ENCODE measurements around the gene APP.
"Not testable (repeated sequence)": the region's sequence is repeated elsewhere in the genome, so short reads cannot be mapped to it uniquely, and the experiment has no call there.

Gene APP

DNA sequence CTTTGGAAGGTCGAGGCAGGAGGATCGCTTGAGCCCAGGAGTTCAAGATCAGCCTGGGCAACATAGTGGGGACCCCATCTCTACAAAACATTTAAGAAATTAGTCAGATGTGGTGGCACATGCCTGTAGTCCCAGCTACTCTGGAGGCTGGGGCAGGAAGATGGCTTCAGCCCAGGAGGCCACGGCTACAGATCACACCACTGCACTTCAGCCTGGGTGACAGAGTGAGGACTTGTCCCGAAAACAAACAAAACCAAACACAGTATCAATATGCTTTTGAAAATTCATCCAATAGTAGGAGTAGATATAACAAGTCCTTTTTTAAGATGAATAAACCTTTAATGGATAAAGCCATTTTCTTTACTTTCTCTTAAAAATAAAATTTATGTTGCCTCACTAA lies 8.5 kb downstream of the APP start:
- no peak for DNase-seq

DNA sequence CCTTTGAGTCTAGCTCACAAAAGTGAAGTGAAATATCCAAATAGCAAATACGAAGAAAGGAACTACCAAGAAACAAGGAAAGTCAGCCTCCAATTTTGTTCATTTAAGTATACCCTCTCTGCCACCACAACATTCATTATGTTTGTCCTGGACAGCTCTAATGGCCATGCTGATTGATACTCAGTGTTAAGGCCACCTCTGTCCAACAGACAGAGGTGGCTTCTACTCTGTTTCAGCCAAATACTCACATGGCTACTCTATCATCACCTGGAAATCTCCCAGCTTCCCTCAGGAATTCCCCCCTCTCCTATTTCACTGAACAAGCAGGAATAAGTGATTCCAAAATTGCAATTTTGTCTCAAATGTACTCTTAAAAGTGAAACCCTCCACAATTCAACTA lies 10.7 kb downstream of the APP start:
- DNase-seq, result no peak

- DNase-seq, result no peak
Measured at GRCh38 chr21:26157801-26158200, 12.8 kb downstream of the APP start.

- no peak for DNase-seq
Measured at GRCh38 chr21:26154753-26155152, 15.8 kb downstream of the APP start.

- DNase-seq, result no peak
Measured at GRCh38 chr21:26153758-26154157, 16.8 kb downstream of the APP start.

GRCh38 chr21:26148840-26149354 lies 21.7 kb downstream of the APP start:
- no peak for DNase-seq

- no peak for DNase-seq
Measured at GRCh38 chr21:26148071-26148839, 22.3 kb downstream of the APP start.

DNA sequence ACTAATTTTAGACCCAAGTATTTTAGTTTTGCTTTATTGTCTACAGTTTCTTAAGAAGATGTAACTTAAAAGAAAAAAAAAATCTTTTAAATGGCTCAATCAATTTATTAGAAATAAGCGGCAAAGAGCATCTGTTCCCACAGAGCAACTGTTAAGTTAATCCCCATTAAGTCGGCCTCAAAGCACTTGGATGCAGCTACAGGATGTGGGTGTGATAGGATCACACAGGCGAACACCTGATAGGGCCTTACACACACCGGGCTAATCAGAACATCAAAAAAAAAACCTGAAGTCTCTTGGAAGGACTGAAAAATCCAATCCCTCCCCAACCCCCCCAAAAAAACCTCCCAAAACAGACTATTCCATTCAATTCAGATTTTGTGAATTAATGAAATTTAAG lies 23.0 kb downstream of the APP start:
- DNase-seq, result no peak

DNA sequence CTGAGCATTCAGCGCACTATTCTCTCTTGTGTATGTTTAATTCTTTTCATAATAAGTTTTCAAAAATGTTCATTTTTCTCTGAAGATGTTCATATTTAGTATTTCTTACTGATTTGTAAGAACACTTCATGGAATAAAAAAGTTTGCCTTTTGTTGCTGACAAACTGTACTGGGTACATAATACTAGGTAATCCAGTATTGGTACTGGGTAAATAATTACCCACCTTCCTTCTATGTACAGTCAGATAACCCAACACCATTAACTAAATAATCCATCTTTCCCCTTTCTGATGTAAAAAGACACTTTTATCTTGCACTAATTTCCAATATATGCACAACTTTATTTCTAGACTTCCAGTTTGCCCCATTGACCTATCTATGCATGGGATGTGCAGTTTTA lies 23.9 kb downstream of the APP start:
- no peak for DNase-seq

DNA sequence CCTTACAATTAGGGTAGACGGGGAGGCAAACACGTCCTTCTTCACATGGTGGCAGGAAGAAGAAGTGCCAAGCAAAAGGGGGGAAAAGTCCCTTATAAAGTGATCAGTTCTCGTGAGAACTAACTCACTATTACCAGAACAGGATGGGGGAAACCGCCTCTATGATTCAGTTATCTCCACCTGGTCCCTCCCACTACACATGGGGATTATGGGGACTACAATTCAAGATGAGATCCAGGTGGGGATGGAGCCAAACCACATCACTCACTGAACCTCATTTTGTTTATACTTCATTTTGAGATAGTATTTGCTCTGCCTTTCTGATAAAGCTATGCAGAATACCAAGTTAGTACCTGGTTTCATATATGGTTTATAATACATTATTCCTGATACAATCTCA lies 26.5 kb downstream of the APP start:
- DNase-seq, result no peak

DNA sequence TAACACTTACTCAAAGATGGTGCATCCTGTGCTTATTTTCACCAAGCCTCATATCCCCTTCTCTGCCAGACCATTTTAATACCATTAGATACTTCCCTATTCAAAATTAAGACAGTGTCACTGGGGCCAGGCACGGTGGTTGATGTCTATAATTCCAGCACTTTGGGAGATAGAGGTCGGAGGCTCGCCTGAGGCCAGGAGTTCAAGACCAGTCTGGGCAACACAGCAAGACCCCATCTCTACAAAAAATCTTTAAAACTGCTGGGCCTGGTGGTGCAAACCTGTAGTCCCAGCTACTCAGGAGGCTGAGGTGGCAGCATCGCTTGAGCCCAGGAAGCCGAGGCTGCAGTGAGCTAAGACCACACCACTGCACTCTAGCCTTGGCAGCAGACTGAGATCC lies 28.2 kb downstream of the APP start:
- no peak for DNase-seq

DNA sequence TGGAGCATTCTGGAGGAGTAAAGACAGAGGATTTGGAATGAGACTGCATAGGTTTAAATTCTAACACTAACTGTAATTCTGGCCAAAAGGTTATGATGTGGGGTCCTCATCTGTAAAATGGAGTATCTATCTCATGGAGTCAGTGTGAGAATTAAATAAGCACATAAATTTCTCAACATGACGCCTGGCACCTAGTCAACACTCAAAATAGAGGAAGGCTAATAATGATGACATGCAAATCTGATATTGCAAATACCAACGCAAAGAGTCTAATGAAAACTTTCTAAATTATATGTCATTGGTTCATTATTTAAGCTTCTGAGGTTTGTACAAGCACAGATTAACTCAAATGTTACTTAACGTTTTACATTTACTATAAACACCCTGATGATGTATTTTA lies 29.6 kb downstream of the APP start:
- DNase-seq, result no peak

- DNase-seq, result peak; percentile 77
Measured at GRCh38 chr21:26140164-26140579, 30.4 kb downstream of the APP start.

DNA sequence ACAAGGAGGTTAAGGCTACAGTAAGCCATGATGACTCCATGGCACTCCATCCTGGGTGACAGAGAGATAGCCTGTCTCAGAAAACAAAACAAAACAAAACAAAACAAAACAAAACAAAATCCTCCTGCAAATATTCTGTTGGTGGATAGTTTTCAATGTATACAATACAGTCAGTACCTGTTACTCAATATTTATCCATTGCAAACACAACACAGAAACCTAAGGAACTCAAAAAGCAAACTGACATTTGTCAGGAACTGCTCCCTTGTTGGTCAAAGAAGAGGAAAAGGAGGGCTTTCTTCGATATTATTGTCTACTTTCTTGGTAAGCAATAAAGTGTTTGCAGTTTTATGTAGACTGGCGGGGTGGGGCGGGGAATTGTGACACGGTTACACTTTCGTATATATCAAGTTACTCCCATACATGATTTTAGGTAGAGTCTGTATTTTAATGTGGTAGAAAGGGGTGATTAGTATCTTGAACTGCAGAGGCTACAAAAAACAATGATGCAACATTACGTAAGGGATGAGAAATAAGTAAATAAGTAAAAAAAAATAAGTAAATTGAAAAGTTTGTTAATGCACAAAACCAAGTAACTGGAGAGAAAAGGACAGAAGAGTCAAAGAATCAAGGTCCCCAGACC lies 31.8 kb downstream of the APP start:
- DNase-seq, result no peak

DNA sequence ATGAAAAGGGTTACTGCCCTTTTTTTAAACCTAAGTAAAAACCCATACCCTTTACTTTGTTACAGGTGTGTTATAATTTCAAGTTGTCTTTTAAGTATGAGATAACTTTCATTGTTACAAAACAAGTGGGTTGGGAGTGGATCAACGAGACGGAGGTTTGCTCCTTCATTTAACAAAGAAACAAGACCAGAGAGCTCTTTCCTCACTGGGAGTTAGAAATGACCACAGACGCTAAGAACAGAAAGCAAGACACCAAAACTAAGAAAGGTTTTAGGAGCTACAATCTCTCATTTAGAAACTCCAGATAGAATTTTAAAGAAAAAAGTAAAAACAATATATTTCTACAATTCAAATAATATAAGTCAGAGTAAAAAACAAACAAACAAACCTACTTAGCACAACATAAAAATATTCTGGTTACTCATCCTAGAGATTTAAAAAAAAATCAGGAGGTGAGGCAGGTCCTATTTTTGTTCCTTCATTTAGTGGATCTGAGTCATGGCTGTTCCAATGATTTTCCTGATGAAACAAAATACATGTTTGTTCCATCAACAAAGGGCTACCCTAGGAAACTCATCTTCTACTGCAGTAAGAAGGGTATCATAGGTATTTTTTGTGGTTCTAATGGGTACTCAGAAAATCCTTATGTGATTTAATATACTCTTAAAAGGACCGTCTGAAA lies 33.0 kb downstream of the APP start:
- DNase-seq, result no peak

GRCh38 chr21:26136671-26137070 lies 33.9 kb downstream of the APP start:
- no peak for DNase-seq

GRCh38 chr21:26135520-26135919 lies 35.0 kb downstream of the APP start:
- no peak for DNase-seq

- DNase-seq, result no peak
Measured at GRCh38 chr21:26131554-26131953, 39.0 kb downstream of the APP start.

DNA sequence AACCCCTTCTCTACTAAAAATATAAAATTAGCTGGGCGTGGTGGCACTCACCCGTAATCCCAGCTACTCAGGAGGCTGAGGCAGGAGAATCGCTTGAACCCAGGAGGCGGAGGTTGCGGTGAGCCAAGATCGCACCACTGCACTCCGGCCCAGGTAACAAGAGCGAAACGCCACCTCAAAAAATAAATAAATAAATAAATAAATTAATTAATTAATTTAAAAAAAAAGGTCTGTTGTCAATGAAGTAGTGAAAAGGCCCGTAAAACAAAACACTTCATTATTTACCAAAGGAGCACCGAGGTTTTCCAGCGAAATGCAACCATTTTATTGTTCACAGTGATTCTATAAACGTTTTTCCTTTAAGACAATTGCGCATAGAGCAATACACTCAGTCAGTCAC lies 39.5 kb downstream of the APP start:
- DNase-seq, result not testable (repeated sequence)

DNA sequence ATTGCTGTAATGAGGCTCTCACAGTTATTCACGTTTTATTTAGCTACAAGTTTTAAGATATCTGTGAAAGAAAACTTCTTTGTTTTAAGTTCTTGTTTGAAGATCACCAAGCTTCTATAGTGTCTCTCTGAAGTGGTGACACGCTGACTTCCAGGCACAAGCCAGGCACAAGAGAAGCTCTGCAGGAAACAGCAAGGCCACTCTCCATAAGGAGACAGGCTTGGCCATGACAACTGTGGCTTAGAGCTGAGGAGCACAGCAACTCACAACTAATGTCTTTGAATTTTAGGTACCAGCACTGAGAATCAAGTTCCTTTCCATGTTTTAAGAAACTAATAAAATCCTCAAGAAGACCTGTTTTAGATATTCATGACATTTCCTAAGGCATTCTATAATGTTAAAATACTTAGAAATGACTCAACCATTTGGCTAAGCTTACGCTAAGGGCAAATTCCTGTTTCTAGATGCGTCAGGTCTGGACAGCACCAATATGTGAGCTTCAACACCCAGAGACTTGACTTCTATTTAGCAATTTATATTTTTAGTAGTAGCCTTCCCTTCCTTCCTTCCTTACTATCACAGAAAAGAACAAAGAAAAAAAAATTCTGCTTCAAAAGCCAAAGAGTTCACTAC lies 40.2 kb downstream of the APP start:
- no peak for DNase-seq

DNA sequence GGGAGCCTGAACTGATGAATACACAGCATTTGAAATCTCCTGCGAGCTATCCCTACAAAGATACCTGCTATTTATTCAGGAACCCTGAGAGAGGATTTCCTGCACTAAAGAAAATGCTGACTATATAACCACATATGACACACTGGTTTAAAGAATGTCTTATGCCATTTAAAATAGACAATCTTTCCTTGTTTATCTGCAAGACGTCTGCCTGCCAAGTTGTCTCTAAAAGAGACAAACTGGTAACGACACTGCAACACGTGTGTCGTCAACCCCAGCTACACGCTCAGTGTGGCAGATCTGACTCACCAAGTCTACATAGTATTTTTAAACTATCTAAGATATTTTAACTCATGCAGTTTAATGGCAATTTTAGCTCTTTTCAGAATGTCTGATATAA lies 42.7 kb downstream of the APP start:
- DNase-seq, result no peak

GRCh38 chr21:26127073-26127814 lies 43.3 kb downstream of the APP start:
- no peak for DNase-seq

DNA sequence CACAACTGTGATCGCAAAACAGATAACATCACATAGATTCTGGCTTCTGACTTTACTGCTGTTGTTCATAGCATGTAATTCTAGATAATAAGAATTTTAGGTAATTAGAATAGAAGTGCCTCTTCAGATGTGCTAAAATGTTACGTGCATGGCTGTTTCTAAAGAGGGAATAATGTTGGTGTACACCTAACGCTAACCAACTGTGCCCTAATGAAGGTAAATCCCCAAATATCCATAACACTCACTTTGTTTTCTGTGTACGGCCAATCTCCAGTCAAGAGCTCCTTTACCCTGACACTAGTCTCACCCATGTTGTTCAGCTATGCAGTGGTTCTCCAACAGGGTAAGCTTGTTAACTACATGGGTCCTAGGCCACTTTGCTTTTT lies 44.4 kb downstream of the APP start:
- no peak for DNase-seq
